Activated CD4-positive, alpha-beta T cell treated with anti-CD3 and anti-CD28 coated beads, Interleukin-2, amount 50 U/mL, for 48 hours (primary cell): Measurements from ENCODE around the gene RARA.
"Not testable (repeated sequence)": the region's sequence is repeated elsewhere in the genome, so short reads cannot be mapped to it uniquely, and the experiment has no call there.

Experiments used
- DNase-seq, 2 experiments: peaks; one replicate each; pipeline ENCODE4 v3.0.0-alpha.2; 2020

RARA gene

GRCh38 chr17:40299159-40299757 lies 9.7 kb upstream of the RARA start:
- not testable (repeated sequence) for DNase-seq

- DNase-seq, result no peak
Observed at GRCh38 chr17:40301315-40301714, 7.7 kb upstream of the RARA start.

- no peak for DNase-seq
Observed at GRCh38 chr17:40303009-40303657, 5.8 kb upstream of the RARA start.

DNA sequence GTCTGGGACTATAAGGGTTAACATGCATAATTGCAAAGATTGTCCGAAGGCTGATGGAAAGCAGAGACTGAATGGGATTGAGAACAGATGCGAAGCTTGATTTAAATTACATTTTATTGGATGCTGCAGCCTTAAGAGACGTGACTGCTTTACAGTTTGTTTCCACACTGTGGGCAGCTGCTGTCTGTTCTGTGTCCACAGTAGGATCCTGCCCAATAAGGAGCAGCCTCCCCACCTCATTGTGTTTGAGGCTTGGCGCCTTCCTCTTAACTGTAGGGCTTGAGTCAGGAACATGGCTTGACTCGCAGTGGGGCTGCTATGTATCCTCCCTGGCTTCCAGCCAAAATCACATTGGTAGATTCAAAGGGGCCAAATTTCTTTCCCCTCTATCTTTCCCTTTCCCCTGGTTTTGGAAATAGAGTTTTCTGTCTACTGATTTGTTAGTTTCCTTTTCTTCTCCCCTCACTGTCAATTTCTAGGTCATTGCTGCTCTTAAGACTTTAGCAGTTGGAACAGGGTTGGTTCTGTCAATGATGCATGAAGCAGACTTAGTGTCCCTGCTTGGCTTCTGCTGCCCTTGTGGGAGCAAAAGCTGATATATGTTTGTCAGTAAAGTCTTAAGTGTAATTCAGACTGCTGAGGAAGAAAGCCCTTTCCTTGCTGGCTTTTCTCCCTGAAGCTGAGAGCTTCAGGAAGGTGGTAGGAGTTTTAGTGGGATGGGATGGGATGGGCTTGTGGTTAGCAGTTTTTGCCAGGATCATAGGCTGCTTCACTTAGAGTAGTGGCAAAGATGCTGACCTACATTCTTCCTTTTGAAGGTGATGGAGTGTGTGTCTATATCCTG lies 5.0 kb upstream of the RARA start:
- no peak for DNase-seq

DNA sequence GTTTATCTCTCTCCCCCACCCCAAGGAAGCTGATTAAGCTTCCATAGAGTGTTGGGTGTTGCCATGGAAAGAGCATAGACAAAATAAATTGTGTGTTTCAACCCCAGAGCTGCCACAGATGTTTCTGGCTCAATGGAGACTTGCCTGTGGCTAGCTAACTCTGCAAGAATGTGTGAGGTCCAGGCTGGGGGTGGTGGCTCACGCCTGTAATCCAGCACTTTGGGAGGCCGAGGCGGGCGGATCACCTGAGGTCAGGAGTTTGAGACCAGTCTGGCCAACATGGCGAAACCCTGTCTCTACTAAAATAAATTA lies 4.5 kb upstream of the RARA start:
- not testable (repeated sequence) for DNase-seq

GRCh38 chr17:40304866-40305265 lies 4.1 kb upstream of the RARA start:
- not testable (repeated sequence) for DNase-seq

DNA sequence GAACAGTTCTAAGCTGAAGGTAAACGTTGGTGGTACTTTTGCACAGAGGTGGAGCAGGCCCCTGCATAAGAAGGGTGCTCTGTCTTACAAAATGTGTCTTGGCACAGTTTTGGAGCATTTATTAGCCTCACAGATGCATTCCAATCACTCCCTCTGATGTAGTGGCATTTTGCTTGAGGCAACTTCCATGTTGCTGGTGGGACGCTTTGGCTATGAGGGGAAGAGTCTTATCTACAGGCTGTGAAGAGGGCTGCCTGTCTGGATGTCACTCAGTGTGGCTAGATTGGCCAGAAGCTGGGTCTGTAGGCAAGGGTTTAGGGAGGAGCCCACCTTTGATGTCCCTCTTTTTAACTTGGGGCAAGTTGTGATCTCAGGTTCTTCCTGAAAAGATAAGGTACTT lies 2.6 kb upstream of the RARA start:
- DNase-seq, result no peak

DNA sequence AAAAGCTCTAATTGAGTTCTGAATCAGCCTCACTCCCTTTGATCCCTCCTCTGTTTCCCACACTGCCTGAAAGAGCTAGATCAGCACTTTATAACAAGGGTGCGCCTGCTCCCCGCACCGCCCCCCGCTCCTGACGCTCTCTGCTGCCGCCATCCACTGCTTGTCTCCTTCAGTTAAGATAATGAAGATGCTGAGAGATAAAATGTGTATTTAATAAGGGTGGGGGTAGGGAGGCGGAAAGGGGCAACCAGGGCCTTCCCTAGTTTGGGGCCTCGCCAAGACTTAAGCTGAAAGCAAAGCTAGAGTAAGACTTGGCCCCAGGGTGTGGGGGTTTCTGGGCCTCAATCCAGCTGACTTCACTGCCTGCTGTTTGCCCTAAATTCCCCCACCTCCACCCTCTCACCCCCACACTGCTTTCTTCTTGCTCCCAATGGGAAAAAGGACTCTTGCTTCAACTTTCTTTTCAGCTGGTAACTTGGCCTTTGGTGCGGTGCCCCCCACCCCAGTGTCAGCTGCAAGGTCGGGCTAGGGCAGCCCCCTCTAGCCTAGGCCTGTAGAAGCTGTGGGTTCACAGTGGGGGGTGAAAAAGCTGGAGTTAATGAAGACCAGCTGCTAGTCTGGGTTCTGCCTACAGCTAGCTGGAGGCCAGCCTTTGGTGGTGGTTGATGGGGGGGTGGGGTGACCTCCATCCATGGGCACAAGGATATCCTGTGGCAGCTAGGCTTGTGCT lies 1.8 kb upstream of the RARA start:
- DNase-seq, result no peak

GRCh38 chr17:40307740-40308239 lies 1.2 kb upstream of the RARA start:
- DNase-seq, result no peak

GRCh38 chr17:40309949-40310510 lies 1.1 kb downstream of the RARA start:
- no peak for DNase-seq

GRCh38 chr17:40310882-40311391 lies 2.0 kb downstream of the RARA start:
- no peak for DNase-seq

DNA sequence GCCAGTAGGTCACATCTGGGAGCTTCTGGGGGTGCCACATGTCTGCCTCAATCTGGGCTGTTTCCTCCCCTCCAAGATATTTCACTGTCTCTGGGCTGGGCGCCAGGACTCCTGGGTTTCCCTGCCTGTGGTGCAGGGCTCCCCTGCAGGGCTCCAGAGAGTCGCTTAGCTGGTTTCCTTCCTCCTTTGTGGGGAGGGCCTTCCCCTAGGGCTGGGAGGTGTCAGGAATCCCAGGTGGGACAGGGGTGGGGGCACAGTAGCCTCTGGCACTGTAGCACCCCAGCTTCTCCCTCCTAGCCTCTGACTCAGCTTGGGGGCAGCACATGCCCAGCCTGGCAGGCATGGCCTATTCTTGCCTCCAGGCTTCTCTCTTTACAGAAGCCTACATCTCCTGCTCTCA lies 2.6 kb downstream of the RARA start:
- no peak for DNase-seq

GRCh38 chr17:40312131-40312731 lies 3.3 kb downstream of the RARA start:
- no peak for DNase-seq

DNA sequence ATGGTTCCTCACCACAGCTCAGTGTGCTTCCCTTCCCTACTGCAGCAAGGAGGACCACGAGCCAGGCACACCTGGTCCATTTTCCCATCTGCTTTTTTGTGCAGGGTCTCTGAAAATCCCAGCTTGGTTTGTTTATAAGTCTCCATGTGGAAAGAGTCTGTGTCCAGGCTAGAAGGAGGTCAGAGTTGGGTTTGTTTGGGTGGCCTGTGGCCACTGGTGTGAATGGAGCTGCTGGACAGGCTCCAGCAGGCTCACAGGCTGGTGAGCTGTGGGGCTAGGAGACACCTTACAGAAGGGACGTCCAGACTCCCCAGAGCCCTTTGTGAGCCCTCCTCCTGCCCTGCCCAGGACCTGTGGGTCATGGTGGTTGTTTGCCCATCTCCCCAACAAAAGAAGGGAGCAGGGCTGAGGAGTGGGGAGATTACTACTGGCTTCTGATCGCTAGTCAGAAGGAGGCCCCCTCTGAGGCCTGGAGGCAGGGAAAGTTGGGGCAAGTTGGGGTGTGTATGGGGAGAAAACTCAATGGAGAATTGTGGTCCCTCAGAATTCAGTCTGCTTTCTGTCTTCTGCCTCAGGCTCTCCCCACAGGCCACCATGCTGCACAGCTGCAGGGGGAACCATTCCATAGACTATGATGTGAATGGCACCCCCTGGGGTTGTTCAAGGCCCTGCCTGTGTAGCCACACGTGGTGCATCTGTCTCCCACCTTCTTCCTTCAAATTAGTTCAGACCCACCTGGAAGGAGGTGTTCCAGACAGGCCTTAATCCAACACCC lies 4.1 kb downstream of the RARA start:
- DNase-seq, result no peak

GRCh38 chr17:40313668-40314583 lies 4.9 kb downstream of the RARA start:
- no peak for DNase-seq

DNA sequence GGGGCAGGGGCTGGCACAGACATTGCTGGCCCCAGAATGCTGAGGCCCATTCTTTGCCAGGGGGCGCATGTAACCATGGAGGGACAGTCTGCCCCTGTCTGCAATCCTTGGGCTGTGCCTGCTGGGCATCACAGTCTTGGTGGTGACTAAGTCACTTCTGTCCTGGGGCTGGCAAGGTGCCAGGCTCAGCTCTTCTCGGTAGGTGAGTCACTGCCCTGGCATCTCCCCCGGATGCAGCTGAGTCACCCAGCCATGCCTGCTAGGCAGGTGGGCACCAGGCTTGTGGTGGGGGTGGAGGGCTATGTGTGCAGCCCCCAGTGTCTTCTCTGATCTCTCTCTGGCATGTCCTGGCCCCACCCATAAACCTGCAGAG lies 5.6 kb downstream of the RARA start:
- DNase-seq, result peak; percentile 86 to 88

DNA sequence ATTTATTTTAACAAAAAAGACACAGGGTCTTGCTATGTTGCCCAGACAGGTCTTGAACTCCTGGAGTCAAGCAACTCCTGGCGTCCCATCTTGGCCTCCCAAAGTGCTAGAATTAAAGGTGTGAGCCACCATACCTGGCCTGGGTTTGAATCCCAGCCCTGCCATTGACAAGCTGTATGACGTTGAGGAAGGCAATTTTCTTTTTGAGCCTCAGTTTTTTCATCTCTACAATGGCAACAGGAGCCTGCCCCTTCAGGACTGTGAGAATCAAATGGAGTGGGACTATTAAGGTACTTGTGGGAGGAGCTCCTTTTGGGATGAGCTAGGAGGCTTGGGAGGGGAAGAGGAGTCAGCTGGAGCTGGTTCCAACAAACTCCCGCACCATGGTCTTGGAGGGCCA lies 6.2 kb downstream of the RARA start:
- no peak for DNase-seq

- no peak for DNase-seq
Observed at GRCh38 chr17:40315678-40316570, 6.9 kb downstream of the RARA start.
